GM23338 (cell line): ENCODE data around the gene SLC22A9. TPM values are rescaled to one million over a fixed set of nuclear protein-coding genes. Genes with fewer than 3 reads are reported as not detected.
"Not testable (repeated sequence)": the region's sequence is repeated elsewhere in the genome, so short reads cannot be mapped to it uniquely, and the experiment has no call there.

ENCODE experiments used
- ATAC-seq: fragments of 200-7000 bp; cut with Tn5 transposase; 3 replicates; pipeline ENCODE4 v1.9.1; 2020
- DNase-seq: peaks from one replicate; pipeline ENCODE4 v3.0.0-alpha.2; 2015; ENCODE audit warnings: low spot score
- H2AFZ ChIP-seq: fragments of 200-600 bp; sonication (generic); 2 replicates; pipeline ENCODE4 v1.8.0; 2016; ENCODE audit warnings: antibody characterized with exemption, mild to moderate bottlenecking, moderate library complexity
- H3F3A ChIP-seq: fragments of 200-600 bp; sonication (generic); replicated peaks from 2 replicates; pipeline ENCODE4 v1.8.0; 2017; ENCODE audit warnings: antibody characterized with exemption, mixed run types, low read depth
- H3K27ac ChIP-seq: fragments of 200-600 bp; sonication (generic); 2 replicates; pipeline ENCODE4 v1.6.1; 2016; ENCODE audit warnings: low read depth
- H3K27me3 ChIP-seq: fragments of 200-600 bp; sonication (generic); 2 replicates; pipeline ENCODE4 v1.8.0; 2016; ENCODE audit warnings: mild to moderate bottlenecking, mixed run types, moderate library complexity; ENCODE audit not compliant: insufficient read depth
- H3K36me3 ChIP-seq: fragments of 200-600 bp; sonication (generic); 2 replicates; pipeline ENCODE4 v1.8.0; 2016; ENCODE audit warnings: mild to moderate bottlenecking; ENCODE audit not compliant: insufficient read depth
- H3K4me1 ChIP-seq: fragments of 200-600 bp; sonication (generic); 2 replicates; pipeline ENCODE4 v1.8.0; 2016; ENCODE audit warnings: mild to moderate bottlenecking, moderate library complexity; ENCODE audit not compliant: insufficient read depth
- H3K4me2 ChIP-seq: fragments of 200-600 bp; sonication (generic); 2 replicates; pipeline ENCODE4 v1.7.1; 2017; ENCODE audit warnings: mixed run types
- H3K4me3 ChIP-seq: fragments of 200-600 bp; sonication (generic); 2 replicates; pipeline ENCODE4 v1.6.1; 2016; ENCODE audit warnings: mixed run types
- H3K79me2 ChIP-seq: fragments of 200-600 bp; sonication (generic); replicated peaks from 2 replicates; pipeline ENCODE4 v1.8.0; 2017; ENCODE audit warnings: mild to moderate bottlenecking; ENCODE audit not compliant: insufficient read depth
- H3K9me2 ChIP-seq: fragments of 200-600 bp; sonication (generic); 2 replicates; pipeline ENCODE4 v1.8.0; 2017; ENCODE audit not compliant: insufficient read depth
- H4K20me1 ChIP-seq: fragments of 200-600 bp; sonication (generic); replicated peaks from 2 replicates; pipeline ENCODE4 v1.8.0; 2017; ENCODE audit warnings: mild to moderate bottlenecking; ENCODE audit not compliant: insufficient read depth
- H3K27ac Mint-ChIP-seq: 2 replicates; pipeline ENCODE4 v1.8.0; 2020; ENCODE audit warnings: inconsistent platforms, mild to moderate bottlenecking, moderate library complexity, mixed read lengths
- H3K27me3 Mint-ChIP-seq: 3 replicates; pipeline ENCODE4 v1.8.0; 2022; ENCODE audit warnings: low read depth, mild to moderate bottlenecking, moderate library complexity, mixed read lengths, inconsistent platforms; ENCODE audit not compliant: insufficient read depth, poor library complexity
- H3K36me3 Mint-ChIP-seq: 3 replicates; pipeline ENCODE4 v1.8.0; 2021; ENCODE audit warnings: low read depth, mild to moderate bottlenecking, inconsistent platforms, moderate library complexity, mixed read lengths
- H3K4me1 Mint-ChIP-seq: 3 replicates; pipeline ENCODE4 v1.8.0; 2020; ENCODE audit warnings: mild to moderate bottlenecking, inconsistent platforms, mixed read lengths
- H3K4me3 Mint-ChIP-seq: 3 replicates; pipeline ENCODE4 v1.8.0; 2021; ENCODE audit warnings: moderate library complexity, mild to moderate bottlenecking, inconsistent platforms, mixed read lengths
- H3K9me3 Mint-ChIP-seq: 3 replicates; pipeline ENCODE4 v1.8.0; 2020; ENCODE audit warnings: moderate library complexity, mild to moderate bottlenecking, inconsistent platforms, mixed read lengths
- CTCF ChIP-seq, 2 experiments: fragments of 200-600 bp in 1 of 2; sonication (generic) in 1 of 2; conservative IDR thresholded peaks; 2 replicates each; pipeline versions ENCODE4 v1.5.1 to v1.6.1; 2016 to 2017; ENCODE audit warnings: antibody characterized with exemption in 2 of 2, low read depth in 2 of 2, mild to moderate bottlenecking in 2 of 2, moderate library complexity in 1 of 2
- ETS1 ChIP-seq: IDR thresholded peaks from 2 replicates; pipeline ENCODE4 v1.6.1; 2016; ENCODE audit warnings: antibody characterized with exemption
- ZNF331 ChIP-seq: fragments of 250-450 bp; sonication (Bioruptor Pico); IDR thresholded peaks from 2 replicates; pipeline ENCODE4 v1.5.0; 2020; ENCODE audit warnings: low read depth, mild to moderate bottlenecking, moderate library complexity
- polyA plus RNA-seq: library from polyadenylated mRNA; unstranded; fragments of >200 nt; fragmentation: Nextera tagmentation; extraction: Ambion mirVana; gene quantifications from 2 replicates; pipeline ENCODE4 v1.2.1, GENCODE V29; 2016
- total RNA-seq: library from RNA; depleted of rRNA; stranded (reverse); fragments of >200 nt; shearing (Covaris generic); gene quantifications from 2 replicates; pipeline ENCODE4 v1.2.3, GENCODE V29; 2014

Gene SLC22A9
- total and polyA plus RNA-seq, 2 experiments from 2014 or later = not detected

- H3K4me2 ChIP-seq = no peak overlapping the region
- no peak overlapping the region for H3K4me3 ChIP-seq
- peak; percentile 26 for DNase-seq
- H4K20me1 ChIP-seq = no peaks in the 10 kb centered on the region
- no peak overlapping the region for H3K27ac ChIP-seq
- peaks cover 17% of the 10 kb centered on the region; the same call in 2 of the 3 replicates for H3K36me3 Mint-ChIP-seq
- no peaks in the 10 kb centered on the region for H3K27me3 Mint-ChIP-seq
- no peaks in the 10 kb centered on the region for H3K4me1 ChIP-seq
- H3K4me1 Mint-ChIP-seq = no peaks in the 10 kb centered on the region; the same call in 2 of the 3 replicates
- no peaks in the 10 kb centered on the region for H3K79me2 ChIP-seq
- H2AFZ ChIP-seq = peak overlapping the region; percentile 80; the same call in 1 of the 2 replicates
- H3F3A ChIP-seq = no peaks in the 10 kb centered on the region
- H3K36me3 ChIP-seq = no peaks in the 10 kb centered on the region
- TF ChIP-seq CTCF (conservative IDR thresholded peaks at IDR 0.05; ENCODE audit: low read depth in 2 of 2) = peak; percentile 26 to 42; a peak in 3 of 4 replicates
- no peak for TF ChIP-seq ETS1
- no peak overlapping the region for H3K27ac Mint-ChIP-seq
- no peaks in the 10 kb centered on the region for H3K27me3 ChIP-seq
- ATAC-seq = peak; percentile 57
- no peak overlapping the region for H3K4me3 Mint-ChIP-seq
- H3K9me2 ChIP-seq = peaks cover 23% of the 10 kb centered on the region
- H3K9me3 Mint-ChIP-seq = peaks cover 19% of the 10 kb centered on the region
Observed at GRCh38 chr11:63427971-63428508, 58.5 kb downstream of the SLC22A9 start.

- H3K9me2 ChIP-seq = peaks cover 19% of the 10 kb centered on the region
- not testable (repeated sequence) for H2AFZ ChIP-seq, ATAC-seq, H3K4me3 ChIP-seq, H3F3A ChIP-seq, H3K79me2 ChIP-seq, H3K36me3 ChIP-seq, H3K27ac ChIP-seq, H3K4me1 ChIP-seq, H3K27me3 Mint-ChIP-seq, H3K4me3 Mint-ChIP-seq, H3K27ac Mint-ChIP-seq, H4K20me1 ChIP-seq, H3K4me1 Mint-ChIP-seq, H3K4me2 ChIP-seq, H3K27me3 ChIP-seq
- Mint-ChIP-seq H3K9me3 (peaks cover 45% of the 10 kb centered on the region), H3K36me3 (peaks cover 40% of the 10 kb centered on the region)
- peak; percentile 21 for DNase-seq
Observed at GRCh38 chr11:63430731-63431130, 61.1 kb downstream of the SLC22A9 start.

GRCh38 chr11:63435351-63435750, 65.8 kb downstream of the SLC22A9 start:
- not testable (repeated sequence) for H3K79me2 ChIP-seq, H3K4me3 Mint-ChIP-seq, DNase-seq, H3K27me3 Mint-ChIP-seq, H3K27ac Mint-ChIP-seq, H3F3A ChIP-seq, H4K20me1 ChIP-seq, H3K27me3 ChIP-seq, H3K4me3 ChIP-seq, H3K9me2 ChIP-seq, H3K4me1 Mint-ChIP-seq, ATAC-seq, H3K4me1 ChIP-seq
- H3K36me3 Mint-ChIP-seq = peaks cover 40% of the 10 kb centered on the region
- H3K27ac ChIP-seq = peak overlapping the region; percentile 59; the same call in 1 of the 2 replicates
- H3K36me3 ChIP-seq = peaks cover 11% of the 10 kb centered on the region; the same call in 1 of the 2 replicates
- 0 out of 2 replicates have a peak, but pooled peaks have one; percentile 10 for TF ChIP-seq ZNF331
- H2AFZ ChIP-seq = peak overlapping the region; percentile 69; the same call in 1 of the 2 replicates
- peak overlapping the region; percentile 32; the same call in 1 of the 2 replicates for H3K4me2 ChIP-seq
- H3K9me3 Mint-ChIP-seq = peaks cover 50% of the 10 kb centered on the region

GRCh38 chr11:63435831-63436230, 66.2 kb downstream of the SLC22A9 start:
- H3K4me3 ChIP-seq, H3K79me2 ChIP-seq, H3K27ac ChIP-seq, H3K27me3 ChIP-seq, H3K27ac Mint-ChIP-seq, H2AFZ ChIP-seq, H3F3A ChIP-seq, H3K9me2 ChIP-seq, DNase-seq, ATAC-seq, H3K4me3 Mint-ChIP-seq, H4K20me1 ChIP-seq, H3K4me1 ChIP-seq, H3K4me1 Mint-ChIP-seq, H3K4me2 ChIP-seq, H3K27me3 Mint-ChIP-seq: not testable (repeated sequence)
- Mint-ChIP-seq H3K36me3 (peaks cover 37% of the 10 kb centered on the region), H3K9me3 (peaks cover 46% of the 10 kb centered on the region)
- peaks cover 11% of the 10 kb centered on the region; the same call in 1 of the 2 replicates for H3K36me3 ChIP-seq
